NCI-H1048 (cell line): ENCODE measurements around the gene PRIM2.
"Not testable (repeated sequence)": the region's sequence is repeated elsewhere in the genome, so short reads cannot be mapped to it uniquely, and the experiment has no call there.

ENCODE experiments used
- DNase-seq: peaks from one replicate; lab custom pipeline; 2025; lab: John Stamatoyannopoulos, UW

PRIM2 gene

DNA sequence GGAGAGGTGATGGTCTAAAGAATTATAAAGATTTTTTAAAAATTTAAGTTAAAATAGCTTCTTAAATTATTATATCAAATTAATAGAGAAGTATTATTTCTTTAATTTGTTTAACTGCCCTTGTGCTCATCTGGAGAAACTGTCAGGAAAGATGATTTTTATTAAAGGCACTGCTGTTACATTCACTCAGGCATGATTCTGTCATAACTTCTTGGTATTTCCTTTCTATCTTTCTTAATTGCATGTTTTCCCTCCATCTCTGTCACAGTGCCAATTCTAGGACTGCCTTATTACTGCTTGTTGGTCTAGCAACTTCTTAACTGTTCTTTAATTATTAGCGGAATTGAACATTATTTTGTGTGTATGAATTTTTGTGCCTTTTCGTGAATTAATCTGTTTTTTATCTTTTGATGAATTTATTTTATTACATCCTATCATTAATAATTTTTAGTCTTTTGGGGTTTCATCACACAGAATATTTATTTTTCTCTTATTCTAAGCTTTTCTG, 47.7 kb downstream of the PRIM2 start:
- not testable (repeated sequence) for DNase-seq

DNA sequence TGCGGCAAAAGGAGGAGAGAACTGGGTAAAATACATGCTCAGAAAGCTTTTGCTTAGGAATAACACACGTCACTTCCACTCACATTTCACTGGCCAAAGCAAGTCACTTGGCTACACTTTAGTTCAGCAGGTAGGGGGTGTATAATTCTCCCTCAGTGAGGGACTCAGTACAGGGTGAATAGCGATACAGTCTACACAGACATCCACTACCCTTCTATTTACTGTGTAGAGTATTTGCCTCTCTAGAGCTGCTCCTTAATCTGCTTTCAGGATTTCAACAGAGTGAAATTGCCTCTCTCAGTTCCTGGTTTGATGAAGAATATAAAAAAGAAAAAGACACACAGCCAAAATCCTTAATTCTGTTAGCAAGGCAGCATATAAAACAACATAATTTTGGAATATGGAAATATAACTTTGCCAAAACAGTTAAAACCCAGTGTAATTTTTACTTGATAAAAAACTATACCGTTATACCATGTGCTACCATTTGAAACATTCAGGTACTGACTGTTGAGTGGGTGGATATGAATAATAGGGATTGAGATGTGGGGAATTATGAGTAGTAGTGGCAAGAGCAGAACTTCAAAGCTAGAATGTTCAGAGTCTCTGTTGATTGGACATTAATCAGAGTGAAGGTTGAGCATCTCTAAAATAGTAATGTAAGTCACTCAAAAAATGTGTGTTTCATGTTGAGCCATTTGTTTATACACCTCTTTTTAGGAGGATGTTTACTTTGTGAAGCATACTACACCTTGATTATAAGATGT, 51.7 kb downstream of the PRIM2 start:
- DNase-seq = not testable (repeated sequence)

DNA sequence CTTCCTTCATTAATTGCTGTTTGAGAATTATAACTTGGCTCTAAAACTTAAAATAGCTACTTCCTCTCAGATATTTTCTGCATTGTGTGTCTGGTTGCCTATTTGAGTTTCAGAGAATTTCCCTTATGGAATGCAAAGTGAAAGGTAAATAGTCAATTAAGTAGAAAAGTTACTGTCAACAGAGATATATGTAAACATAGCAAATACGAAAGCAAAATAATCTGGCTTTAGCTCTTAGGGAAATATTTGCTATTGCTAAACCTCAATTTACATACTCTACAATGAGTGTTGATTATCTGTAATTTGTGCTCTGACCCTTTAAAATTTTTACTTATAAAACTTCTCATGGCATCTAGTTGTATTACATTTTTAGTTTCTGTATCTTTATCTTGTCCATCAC, 54.3 kb downstream of the PRIM2 start:
- DNase-seq = not testable (repeated sequence)

DNA sequence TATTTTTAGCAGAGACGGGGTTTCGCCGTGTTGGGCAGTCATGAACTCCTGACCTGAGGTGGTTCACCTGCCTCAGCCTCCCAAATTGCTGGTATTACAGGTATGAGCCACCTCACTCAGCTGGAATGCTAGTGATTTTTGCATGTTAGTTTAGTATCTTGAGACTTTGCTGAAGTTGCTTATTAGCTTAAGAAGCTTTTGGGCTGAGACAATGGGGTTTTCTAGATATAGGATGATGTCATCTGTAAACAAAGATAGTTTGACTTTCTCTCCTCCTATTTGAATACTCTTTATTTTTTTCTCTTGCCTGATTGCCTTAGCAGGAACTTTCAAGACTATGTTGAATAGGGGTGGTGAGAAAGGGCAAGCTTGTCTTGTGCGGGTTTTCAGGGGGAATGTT, 57.3 kb downstream of the PRIM2 start:
- not testable (repeated sequence) for DNase-seq

DNA sequence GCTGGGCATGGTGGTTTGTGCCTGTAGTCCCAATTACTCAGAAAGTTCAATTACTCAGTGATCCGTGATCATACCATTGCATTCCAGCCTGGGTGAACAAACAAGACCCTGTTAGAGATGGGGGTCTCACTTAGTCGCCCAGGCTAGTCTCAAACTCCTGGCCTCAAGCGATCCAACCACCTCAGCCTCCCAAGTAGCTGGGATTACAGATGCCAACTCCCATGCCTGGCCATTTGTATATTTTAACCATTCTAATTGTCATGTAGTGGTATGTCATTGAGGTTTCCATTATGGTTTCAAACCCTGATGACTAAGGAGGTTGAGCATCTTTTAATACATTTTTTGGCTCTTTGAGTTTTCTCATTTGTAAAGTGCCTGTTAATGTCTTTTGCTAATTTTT, 58.7 kb downstream of the PRIM2 start:
- not testable (repeated sequence) for DNase-seq

DNA sequence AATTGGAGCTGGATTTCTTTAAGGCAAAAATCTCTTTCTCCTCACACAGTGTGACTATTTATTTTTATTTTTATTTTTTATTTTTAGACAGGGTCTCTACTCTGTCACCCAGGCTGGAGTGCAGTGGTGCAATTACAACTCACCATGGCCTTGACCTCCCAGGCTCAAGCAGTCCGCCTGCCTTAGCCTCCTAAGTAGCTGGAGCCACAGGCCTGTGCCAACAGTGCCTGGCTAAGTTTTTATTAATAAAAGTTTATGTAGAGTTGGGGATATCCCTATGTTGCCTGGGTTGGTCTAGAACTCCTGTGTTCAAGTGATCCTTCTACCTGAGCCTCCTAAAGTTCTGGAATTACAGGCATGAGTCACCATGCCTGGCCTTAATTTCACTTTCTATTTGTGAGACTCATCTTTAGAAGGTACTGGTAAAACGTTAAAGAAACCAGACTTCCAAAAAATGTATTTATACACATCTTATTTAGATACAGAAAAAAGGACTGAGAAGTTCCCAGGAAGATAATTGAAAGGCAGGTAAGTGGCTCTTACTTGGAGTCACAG, 71.7 kb downstream of the PRIM2 start:
- not testable (repeated sequence) for DNase-seq

DNA sequence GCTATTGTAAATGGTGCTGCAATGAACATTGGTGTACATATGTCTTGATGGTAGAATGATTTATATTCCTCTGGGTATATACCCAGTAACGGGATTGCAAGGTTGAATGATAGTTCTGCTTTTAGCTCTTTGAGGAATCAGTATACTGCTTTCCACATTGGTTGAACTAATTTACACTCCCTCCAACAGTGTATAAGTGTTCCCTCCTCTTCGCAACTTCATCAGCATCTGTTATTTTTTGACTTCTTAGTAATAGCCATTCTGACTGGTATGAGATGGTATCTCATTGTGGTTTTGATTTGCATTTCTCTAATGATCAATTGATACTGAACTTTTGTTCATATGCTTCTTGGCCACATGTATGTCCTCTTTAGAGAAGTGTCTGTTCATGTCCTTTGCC, 73.4 kb downstream of the PRIM2 start:
- not testable (repeated sequence) for DNase-seq

DNA sequence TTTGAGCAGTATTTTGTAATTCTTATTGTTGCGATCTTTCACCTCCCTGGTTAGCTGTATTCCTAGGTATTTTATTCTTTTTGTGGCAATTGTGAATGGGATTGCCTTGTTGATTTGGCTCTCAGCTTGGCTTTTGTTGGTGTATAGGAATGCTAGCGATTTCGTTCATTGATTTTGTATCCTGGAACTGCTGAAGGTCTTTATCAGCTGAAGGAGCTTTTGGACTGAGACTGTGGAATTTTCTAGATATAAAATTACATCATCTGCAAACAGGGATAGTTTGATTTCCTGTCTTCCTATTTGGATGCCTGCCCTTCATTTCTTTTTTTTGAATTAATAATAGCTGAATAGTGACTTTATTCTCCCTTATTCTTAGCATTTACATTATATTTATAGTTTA, 74.6 kb downstream of the PRIM2 start:
- not testable (repeated sequence) for DNase-seq

DNA sequence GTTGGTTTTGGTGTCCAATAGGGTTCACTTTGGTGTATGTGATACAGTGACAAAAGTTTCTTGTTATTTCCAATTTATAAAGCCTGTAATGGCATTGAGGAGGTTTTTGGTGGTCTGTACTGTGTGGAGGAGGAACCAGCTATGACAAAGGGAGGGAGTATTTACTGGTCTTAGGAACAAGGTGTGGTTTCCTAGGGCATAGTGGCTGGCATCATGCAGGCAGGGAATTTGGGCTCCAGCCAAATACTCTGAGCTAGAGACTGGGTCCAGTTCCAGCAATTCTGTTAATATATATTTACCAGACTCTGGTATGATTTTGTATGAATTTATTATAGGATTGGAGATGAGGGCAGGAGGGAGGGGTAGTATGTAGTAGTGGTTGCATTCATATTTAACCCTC, 101.9 kb downstream of the PRIM2 start:
- not testable (repeated sequence) for DNase-seq

DNA sequence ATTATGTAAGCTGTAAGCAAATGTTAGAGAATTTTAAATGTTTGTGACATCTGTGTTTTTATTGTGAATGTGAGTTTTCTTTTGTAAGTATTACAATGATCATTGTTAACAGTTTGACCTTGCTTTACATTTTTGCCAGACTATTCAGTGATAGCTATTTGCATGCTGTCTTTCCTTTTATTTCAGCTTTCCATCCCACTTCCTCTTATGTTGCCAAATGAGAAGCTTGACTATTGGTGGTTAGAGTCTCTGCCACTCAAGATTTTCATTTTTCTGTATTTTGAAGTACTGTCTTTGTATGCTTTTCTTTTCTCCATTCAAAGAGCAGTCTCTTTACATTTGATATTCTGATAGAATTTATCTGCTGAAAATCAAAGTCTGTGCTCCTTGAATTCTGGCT, 104.1 kb downstream of the PRIM2 start:
- no peak for DNase-seq

DNA sequence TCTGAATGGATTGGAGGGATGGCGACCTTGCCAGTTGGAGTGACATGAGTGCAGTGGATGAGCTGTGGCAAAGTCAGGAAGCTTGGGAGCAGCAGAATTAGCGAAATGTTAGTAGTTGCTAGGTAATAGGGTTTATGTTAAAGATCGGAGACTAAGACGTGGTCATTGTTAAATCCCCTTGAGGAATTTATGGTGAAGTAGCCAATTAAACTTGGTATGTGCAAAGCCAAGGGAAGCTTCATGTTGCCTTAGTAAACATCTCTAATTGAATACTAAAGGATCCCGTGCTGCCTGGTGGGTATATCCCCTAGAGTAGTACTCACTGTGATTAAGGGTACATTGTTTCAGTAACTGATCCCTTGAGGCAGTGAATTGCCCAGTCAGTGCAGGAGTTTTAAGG, 106.0 kb downstream of the PRIM2 start:
- no peak for DNase-seq

DNA sequence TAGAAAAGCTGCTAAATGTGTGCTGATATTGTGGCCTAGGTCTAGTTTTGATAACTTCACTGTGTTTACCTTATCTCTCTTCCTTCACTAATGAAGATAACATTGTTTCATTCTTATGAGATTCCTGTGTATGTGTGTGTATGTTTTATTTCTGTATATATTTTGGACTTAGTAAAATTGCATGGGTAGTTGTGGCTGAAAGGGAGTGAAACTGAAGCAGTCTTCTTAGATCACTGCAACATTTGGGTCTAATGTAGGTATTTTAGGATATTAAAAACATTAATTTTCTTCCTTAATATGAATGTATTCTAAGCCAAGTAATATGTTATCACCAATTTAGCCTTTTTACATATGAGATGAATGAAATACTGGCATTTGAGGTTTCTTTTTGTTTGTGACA, 114.3 kb downstream of the PRIM2 start:
- DNase-seq = not testable (repeated sequence)

DNA sequence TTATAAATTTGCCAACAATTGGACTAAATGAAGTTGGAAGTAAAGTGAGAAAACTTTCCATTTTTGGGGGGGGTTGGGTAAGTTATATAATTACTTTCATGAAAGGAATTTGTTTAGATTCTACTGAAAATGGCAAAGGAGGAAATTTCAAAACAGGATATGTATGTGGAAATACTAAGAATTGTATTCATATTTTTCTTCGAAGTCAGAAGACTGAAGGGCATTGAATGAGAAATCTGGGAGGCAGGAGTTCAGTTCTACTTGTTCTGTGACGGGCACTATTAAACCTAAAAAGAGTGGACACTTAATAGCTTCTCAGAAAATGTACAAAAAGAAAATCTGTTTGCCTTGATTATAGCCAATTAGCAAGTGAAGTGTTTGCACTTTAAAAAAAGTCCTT, 114.7 kb downstream of the PRIM2 start:
- DNase-seq = no peak

DNA sequence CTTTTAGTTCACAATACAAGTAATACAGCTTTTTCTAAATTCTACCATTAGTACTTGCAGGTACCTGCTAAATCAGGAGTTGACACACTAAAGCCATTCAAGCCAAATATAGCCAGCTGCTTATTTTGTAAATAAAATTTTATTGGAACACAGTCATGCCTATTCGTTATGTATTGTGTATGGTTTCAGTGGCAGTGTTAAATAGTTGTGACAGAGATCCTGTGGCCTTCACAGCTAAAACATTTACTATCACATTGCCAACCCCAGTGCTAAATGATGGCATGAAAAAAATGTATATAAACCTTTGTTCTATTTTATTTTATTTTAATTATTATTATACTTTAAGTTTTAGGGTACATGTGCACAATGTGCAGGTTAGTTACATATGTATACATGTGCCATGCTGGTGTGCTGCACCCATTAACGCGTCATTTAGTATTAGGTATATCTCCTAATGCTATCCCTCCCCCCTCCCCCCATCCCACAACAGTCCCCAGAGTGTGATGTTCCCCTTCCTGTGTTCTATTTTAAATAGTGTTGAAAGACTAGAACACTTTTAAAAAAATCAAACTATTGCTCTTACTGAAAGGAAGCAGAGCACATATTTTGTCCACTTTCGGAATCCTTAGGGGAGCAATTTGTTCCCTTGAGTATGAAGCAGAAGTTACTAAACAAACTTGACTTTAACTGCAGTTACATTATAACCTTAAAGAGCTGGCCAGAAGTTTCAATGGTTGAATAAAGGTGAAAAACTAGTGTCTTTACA, 115.7 kb downstream of the PRIM2 start:
- DNase-seq = no peak

DNA sequence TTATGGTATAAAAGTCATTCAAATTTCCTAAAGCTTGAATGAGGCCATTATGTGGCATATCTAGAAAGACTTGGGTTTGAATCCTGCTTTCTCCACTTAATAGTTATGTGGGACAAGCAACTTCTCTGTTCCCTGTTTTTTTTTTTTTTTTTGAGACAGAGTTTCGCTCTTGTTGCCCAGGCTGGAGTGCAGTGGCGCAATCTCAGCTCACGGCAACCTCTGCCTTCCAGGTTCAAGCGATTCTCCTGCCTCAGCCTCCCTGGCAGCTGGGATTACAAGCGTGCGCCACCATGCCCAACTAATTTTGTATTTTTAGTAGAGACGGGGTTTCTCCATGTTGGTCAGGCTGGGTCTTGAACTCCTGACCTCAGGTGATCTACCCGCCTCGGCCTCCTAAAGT, 116.4 kb downstream of the PRIM2 start:
- not testable (repeated sequence) for DNase-seq

DNA sequence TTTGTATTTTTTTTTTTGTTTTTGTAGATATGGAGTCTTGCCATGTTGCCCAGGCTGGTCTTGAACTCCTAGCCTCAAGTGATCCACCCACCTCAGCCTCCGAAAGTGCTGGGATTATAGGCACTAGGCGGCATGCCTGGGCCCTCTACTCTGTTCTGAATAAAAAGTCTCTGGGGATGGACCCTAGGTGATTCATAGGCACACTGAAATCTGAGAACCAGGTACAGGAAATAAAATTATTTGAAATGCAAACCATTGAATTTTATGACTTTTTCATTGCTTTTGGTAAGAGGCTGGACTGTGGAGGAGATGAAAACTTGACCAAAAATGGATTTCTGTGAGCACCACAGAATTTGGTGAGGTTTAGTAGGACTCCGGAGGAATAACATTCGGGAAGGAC, 117.5 kb downstream of the PRIM2 start:
- no peak for DNase-seq

DNA sequence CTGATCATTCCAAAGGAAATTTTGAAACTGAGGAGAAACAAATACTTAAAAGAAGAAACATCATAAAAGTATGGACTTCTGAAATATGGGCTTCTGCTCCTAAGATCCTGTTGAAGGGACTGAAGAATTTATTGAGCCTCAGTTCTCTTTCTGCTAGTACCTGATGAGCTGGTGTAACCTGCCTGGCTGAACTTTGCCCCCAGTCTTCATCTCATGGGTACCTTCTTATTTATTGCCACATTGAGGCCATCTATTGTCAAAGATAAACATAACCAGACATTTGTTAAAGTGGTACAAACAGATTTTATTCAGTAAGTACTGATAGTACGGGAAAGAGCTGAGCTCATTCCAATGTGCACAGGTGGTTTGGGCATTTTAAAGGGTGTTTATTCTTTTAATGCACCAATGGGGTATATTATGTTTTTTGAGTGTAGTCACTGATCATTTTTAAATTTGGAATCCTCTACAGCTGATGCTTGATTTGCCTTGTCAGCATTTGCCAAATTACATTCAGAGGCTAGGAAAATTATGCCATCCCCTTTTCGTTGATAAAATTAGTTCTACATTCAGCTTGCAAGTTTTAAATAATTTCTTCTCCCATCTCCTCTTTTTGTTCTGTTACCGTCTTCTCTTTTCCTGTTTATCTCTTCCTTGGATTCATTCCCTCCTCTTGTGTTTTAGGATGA, 118.2 kb downstream of the PRIM2 start:
- DNase-seq = no peak

DNA sequence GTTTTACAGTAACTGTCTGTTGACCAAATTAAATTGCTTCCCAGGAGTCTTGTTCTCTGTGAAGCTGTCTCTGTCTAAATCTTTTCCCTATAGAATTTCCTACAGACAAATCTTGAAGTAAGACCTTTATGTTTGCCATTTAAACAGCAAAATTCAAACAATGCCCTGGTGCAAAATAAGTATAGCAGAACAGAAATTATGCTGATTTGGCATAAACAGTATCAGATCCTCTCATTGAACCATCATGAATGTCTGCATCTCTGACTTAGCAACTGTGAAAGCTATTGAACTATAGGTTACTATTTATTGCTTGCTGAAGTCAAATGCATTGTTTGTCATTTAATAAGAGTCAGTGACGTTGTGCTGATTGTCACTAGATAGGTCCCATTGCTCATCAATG, 123.3 kb downstream of the PRIM2 start:
- not testable (repeated sequence) for DNase-seq

DNA sequence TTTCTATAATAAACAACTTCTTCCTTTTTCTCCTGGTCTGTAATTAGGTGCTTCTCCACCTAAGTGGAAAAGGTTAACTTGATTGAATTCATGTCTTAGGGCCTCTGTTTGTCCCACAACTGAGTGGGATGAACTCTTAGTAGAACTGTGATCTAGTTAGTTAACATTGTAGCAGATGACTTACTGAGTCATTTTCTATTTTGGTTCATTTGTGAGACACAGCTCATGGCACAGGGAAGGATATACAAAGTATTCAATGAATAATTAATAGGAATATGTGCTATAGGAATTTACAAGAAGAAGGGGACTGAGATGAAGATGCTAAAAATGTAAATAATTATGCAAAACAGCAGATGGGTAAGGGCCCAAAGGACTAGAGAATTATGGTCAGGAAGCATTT, 124.7 kb downstream of the PRIM2 start:
- DNase-seq = not testable (repeated sequence)

DNA sequence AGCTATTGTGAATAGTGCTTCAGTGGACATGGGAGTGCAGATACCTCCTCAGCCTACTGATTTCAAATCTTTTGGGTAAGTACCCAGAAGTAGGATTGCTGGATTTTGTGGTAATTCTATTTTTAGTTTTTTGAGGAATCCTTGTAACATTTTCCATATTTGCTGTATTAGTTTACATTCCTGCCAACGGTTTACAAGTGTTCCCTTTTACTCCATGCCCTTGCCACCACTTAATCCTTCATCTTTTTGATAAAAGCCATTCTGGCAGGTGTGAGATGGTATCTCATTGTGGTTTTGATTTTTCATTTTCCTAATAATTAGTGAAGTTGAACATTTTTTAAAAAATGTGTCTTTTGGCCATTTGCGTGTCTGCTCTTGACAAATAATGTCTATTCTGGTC, 125.8 kb downstream of the PRIM2 start:
- not testable (repeated sequence) for DNase-seq

DNA sequence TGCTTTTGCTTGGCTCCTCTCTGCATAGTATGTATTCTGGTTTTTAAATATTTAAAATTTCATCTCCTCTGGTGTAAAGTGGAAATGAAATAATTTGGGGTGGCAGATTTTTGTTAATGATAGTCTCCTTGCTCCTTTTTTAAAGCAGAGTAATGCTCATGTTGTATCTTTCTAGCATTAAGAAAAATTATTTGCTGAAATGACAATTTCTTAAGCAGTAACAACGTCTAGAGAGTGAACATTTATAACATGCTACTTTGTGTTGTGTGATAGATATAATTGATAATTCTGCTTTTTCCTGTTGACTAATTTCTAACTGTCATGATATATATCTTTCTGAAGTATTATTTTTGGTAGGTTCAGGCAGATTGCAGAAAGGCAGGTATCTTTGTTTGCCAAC, 127.4 kb downstream of the PRIM2 start:
- DNase-seq = not testable (repeated sequence)

DNA sequence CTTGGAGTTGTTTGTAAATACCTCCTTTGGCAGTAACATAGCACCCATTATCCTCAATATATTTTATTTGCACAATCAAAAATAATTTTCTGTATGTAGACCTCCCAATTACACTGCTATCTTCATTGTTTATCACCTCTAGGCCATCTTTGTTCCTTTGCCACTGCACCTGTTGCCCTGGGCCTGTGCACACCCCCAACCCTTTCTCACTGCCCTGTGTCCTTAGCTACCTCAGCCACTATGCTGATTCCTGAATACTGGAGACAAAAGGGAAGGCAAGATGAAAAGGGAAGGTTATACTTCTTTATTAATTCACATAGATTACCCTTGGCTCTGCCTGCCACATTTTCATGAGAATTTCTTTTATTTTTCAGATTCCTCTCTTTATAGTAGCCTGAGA, 127.9 kb downstream of the PRIM2 start:
- not testable (repeated sequence) for DNase-seq
